HUES64 (cell line): Measurements from ENCODE around the gene APOBEC3G.

Source experiments
- H3K27ac ChIP-seq: 2 replicates; pipeline ENCODE4 v1.7.0; 2013; ENCODE audit warnings: low read depth, low read length, inconsistent platforms
- H3K27me3 ChIP-seq: 2 replicates; pipeline ENCODE4 v1.6.1; 2013; ENCODE audit warnings: mild to moderate bottlenecking, low read length; ENCODE audit not compliant: insufficient read depth
- H3K36me3 ChIP-seq: 2 replicates; pipeline ENCODE4 v1.6.1; 2013; ENCODE audit warnings: mild to moderate bottlenecking, low read length; ENCODE audit not compliant: insufficient read depth
- H3K4me1 ChIP-seq: 2 replicates; pipeline ENCODE4 v1.6.1; 2013; ENCODE audit warnings: mild to moderate bottlenecking, low read length, moderate library complexity; ENCODE audit not compliant: insufficient read depth
- H3K4me3 ChIP-seq: 2 replicates; pipeline ENCODE4 v1.5.1; 2013; ENCODE audit warnings: mild to moderate bottlenecking, low read length, moderate library complexity
- H3K9ac ChIP-seq: 2 replicates; pipeline ENCODE4 v1.6.1; 2013; ENCODE audit warnings: mild to moderate bottlenecking, low read depth, low read length
- H3K9me3 ChIP-seq: 2 replicates; pipeline ENCODE4 v1.6.1; 2013; ENCODE audit warnings: low read depth, low read length; ENCODE audit not compliant: insufficient read depth
- WGBS: fragments of 150-250, 120-280 bp; methylation state at CpG from one replicate; pipeline ENCODE4 v1.1.7; 2013; ENCODE audit warnings: missing lambda C conversion rate; 5-methylcytosine and 5-hydroxymethylcytosine counted together

APOBEC3G gene

GRCh38 chr22:39083212-39084165, 6.4 kb downstream of the APOBEC3G start:
- Histone ChIP-seq H3K27me3 (no peaks in the 10 kb centered on the region), H3K9ac (no peak overlapping the region), H3K4me1 (peaks cover 5% of the 10 kb centered on the region; the same call in 1 of the 2 replicates), H3K4me3 (no peak overlapping the region), H3K9me3 (no peaks in the 10 kb centered on the region), H3K36me3 (no peaks in the 10 kb centered on the region), H3K27ac (no peak overlapping the region)
- 93% methylated on average over 14 of the region's 14 CpGs for WGBS

- no peak overlapping the region for H3K27ac ChIP-seq
- WGBS = 93% methylated on average over 8 of the region's 8 CpGs
Observed at GRCh38 chr22:39084666-39085065, 7.6 kb downstream of the APOBEC3G start.

GRCh38 chr22:39087098-39087497, 10.0 kb downstream of the APOBEC3G start:
- WGBS = 90% methylated on average over 6 of the region's 6 CpGs
- H3K4me1 ChIP-seq = peaks cover 5% of the 10 kb centered on the region; the same call in 1 of the 2 replicates
- H3K27me3 ChIP-seq = no peaks in the 10 kb centered on the region
- H3K4me3 ChIP-seq = no peak overlapping the region
- no peaks in the 10 kb centered on the region for H3K36me3 ChIP-seq
- H3K27ac ChIP-seq = no peak overlapping the region
- no peaks in the 10 kb centered on the region for H3K9me3 ChIP-seq
- no peak overlapping the region for H3K9ac ChIP-seq

More at GRCh38 chr22:39084666-39085065, 7.6 kb downstream of the APOBEC3G start:
- Histone ChIP-seq H3K4me1 (peaks cover 5% of the 10 kb centered on the region; the same call in 1 of the 2 replicates), H3K27me3 (no peaks in the 10 kb centered on the region), H3K36me3 (no peaks in the 10 kb centered on the region), H3K9me3 (no peaks in the 10 kb centered on the region), H3K4me3 (no peak overlapping the region), H3K9ac (no peak overlapping the region)

GRCh38 chr22:39087881-39088684, 11.0 kb downstream of the APOBEC3G start:
- Histone ChIP-seq H3K4me3 (no peak overlapping the region), H3K4me1 (peaks cover 5% of the 10 kb centered on the region; the same call in 1 of the 2 replicates), H3K9ac (no peak overlapping the region), H3K27me3 (no peaks in the 10 kb centered on the region), H3K27ac (no peak overlapping the region), H3K36me3 (no peaks in the 10 kb centered on the region), H3K9me3 (no peaks in the 10 kb centered on the region)
- 61% methylated on average over 18 of the region's 18 CpGs for WGBS

GRCh38 chr22:39088685-39089032, 11.6 kb downstream of the APOBEC3G start:
- Histone ChIP-seq H3K27me3 (no peaks in the 10 kb centered on the region), H3K4me1 (peaks cover 5% of the 10 kb centered on the region; the same call in 1 of the 2 replicates), H3K4me3 (no peak overlapping the region), H3K27ac (no peak overlapping the region), H3K9ac (no peak overlapping the region), H3K36me3 (no peaks in the 10 kb centered on the region), H3K9me3 (no peaks in the 10 kb centered on the region)
- WGBS = 88% methylated on average over 5 of the region's 5 CpGs

GRCh38 chr22:39089928-39090327, 12.9 kb downstream of the APOBEC3G start:
- Histone ChIP-seq H3K27ac (no peak overlapping the region), H3K9ac (no peak overlapping the region)
- WGBS = 88% methylated on average over 6 of the region's 6 CpGs

GRCh38 chr22:39090426-39091064, 13.5 kb downstream of the APOBEC3G start:
- Histone ChIP-seq H3K9ac (no peak overlapping the region), H3K4me3 (no peak overlapping the region), H3K9me3 (no peaks in the 10 kb centered on the region), H3K27me3 (no peaks in the 10 kb centered on the region), H3K4me1 (peaks cover 5% of the 10 kb centered on the region; the same call in 1 of the 2 replicates), H3K36me3 (no peaks in the 10 kb centered on the region), H3K27ac (no peak overlapping the region)
- WGBS = 93% methylated on average over 15 of the region's 15 CpGs

More at GRCh38 chr22:39089928-39090327, 12.9 kb downstream of the APOBEC3G start:
- no peaks in the 10 kb centered on the region for H3K36me3 ChIP-seq
- H3K27me3 ChIP-seq = no peaks in the 10 kb centered on the region
- H3K9me3 ChIP-seq = no peaks in the 10 kb centered on the region
- H3K4me1 ChIP-seq = peaks cover 5% of the 10 kb centered on the region; the same call in 1 of the 2 replicates
- H3K4me3 ChIP-seq = no peak overlapping the region

- Histone ChIP-seq H3K9ac (no peak overlapping the region), H3K27ac (no peak overlapping the region), H3K9me3 (no peaks in the 10 kb centered on the region), H3K4me3 (no peak overlapping the region), H3K27me3 (no peaks in the 10 kb centered on the region), H3K4me1 (peaks cover 5% of the 10 kb centered on the region; the same call in 1 of the 2 replicates), H3K36me3 (no peaks in the 10 kb centered on the region)
- WGBS = 90% methylated on average over 23 of the region's 23 CpGs
Observed at GRCh38 chr22:39091126-39092081, 14.3 kb downstream of the APOBEC3G start.

- Histone ChIP-seq H3K4me3 (no peak overlapping the region), H3K27ac (no peak overlapping the region), H3K36me3 (no peaks in the 10 kb centered on the region), H3K27me3 (no peaks in the 10 kb centered on the region), H3K9ac (no peak overlapping the region), H3K4me1 (peaks cover 8% of the 10 kb centered on the region; the same call in 1 of the 2 replicates), H3K9me3 (no peaks in the 10 kb centered on the region)
- WGBS = 88% methylated on average over 8 of the region's 8 CpGs
Observed at GRCh38 chr22:39092111-39092862, 15.2 kb downstream of the APOBEC3G start.
